Measurements from ENCODE around the gene SLC2A10.

GRCh38 chr20:46706242-46706641, 3.2 kb upstream of the SLC2A10 start:
- TF ChIP-seq EZH2phosphoT487 (IDR thresholded peaks at IDR 0.05; ENCODE audit: borderline replicate concordance) (no peak), ELF1 (IDR thresholded peaks at IDR 0.05; ENCODE audit: borderline replicate concordance, low read depth) (no peak), YY1 (IDR thresholded peaks at IDR 0.05; ENCODE audit: extremely low read depth, insufficient replicate concordance, low read depth, low read length) (no peak), CTCF (IDR thresholded peaks at IDR 0.05 in 2 of 3, conservative IDR thresholded peaks at IDR 0.05 in 1 of 3; ENCODE audit: borderline replicate concordance in 1 of 3, insufficient read depth in 1 of 3, low read depth in 2 of 3, low read length in 2 of 3) (no peak), EGR1 (IDR thresholded peaks at IDR 0.05; ENCODE audit: low read depth) (no peak), POLR2A (IDR thresholded peaks at IDR 0.05; ENCODE audit: borderline replicate concordance, extremely low read depth, insufficient read depth, insufficient read length) (no peak), POLR2AphosphoS5 (IDR thresholded peaks at IDR 0.05; ENCODE audit: low read depth, low read length) (no peak)
